ENCODE data around the gene AFAP1.

The AFAP1 gene

GRCh38 chr4:7761312-7761711 is 178.3 kb downstream of the AFAP1 start:
- 0 out of 2 replicates have a peak overlapping the region, but pooled peaks have one; percentile 1 for H3K27ac ChIP-seq
- no peak for DNase-seq (ENCODE audit: low spot score)
- ChIA-PET CTCF (interaction anchor here (0.5 to 0.6 kb wide), 2 partner anchors 409 to 575 kb away, joined by 3 to 4 read pairs; no protein-coding TSS in a partner anchor), POLR2A (ENCODE audit: low non-redundant PET) (no interaction called here)
- no peak for TF ChIP-seq CTCF (conservative IDR thresholded peaks at IDR 0.05; ENCODE audit: low read depth)

GRCh38 chr4:7760706-7761105 is 179.0 kb downstream of the AFAP1 start:
- no peak for DNase-seq (ENCODE audit: low spot score)
- no peak for TF ChIP-seq CTCF (conservative IDR thresholded peaks at IDR 0.05; ENCODE audit: low read depth)
- peak overlapping the region; percentile 29 for H3K27ac ChIP-seq
- ChIA-PET CTCF (no interaction called here), POLR2A (ENCODE audit: low non-redundant PET) (no interaction called here)

GRCh38 chr4:7760228-7760627 is 179.4 kb downstream of the AFAP1 start:
- CTCF ChIA-PET, result no interaction called here
- POLR2A ChIA-PET (ENCODE audit: low non-redundant PET), result no interaction called here
- no peak for TF ChIP-seq CTCF (conservative IDR thresholded peaks at IDR 0.05; ENCODE audit: low read depth)
- no peak for DNase-seq (ENCODE audit: low spot score)
- H3K27ac ChIP-seq, result peak overlapping the region; percentile 29

GRCh38 chr4:7759635-7760034 is 180.0 kb downstream of the AFAP1 start:
- no peak for TF ChIP-seq CTCF (conservative IDR thresholded peaks at IDR 0.05; ENCODE audit: low read depth)
- no peak for DNase-seq (ENCODE audit: low spot score)
- ChIA-PET POLR2A (ENCODE audit: low non-redundant PET) (no interaction called here), CTCF (no interaction called here)
- H3K27ac ChIP-seq, result peak overlapping the region; percentile 29; the same call in 1 of the 2 replicates

GRCh38 chr4:7759216-7759615 is 180.4 kb downstream of the AFAP1 start:
- POLR2A ChIA-PET (ENCODE audit: low non-redundant PET), result no interaction called here
- DNase-seq (ENCODE audit: low spot score), result no peak
- H3K27ac ChIP-seq, result no peak overlapping the region
- TF ChIP-seq CTCF (conservative IDR thresholded peaks at IDR 0.05; ENCODE audit: low read depth), result no peak
- CTCF ChIA-PET, result no interaction called here

- ChIA-PET CTCF (no interaction called here), POLR2A (ENCODE audit: low non-redundant PET) (no interaction called here)
- H3K27ac ChIP-seq, result no peak overlapping the region
- no peak for DNase-seq (ENCODE audit: low spot score)
- TF ChIP-seq CTCF (conservative IDR thresholded peaks at IDR 0.05; ENCODE audit: low read depth), result no peak
Observed at GRCh38 chr4:7758476-7758875, 181.2 kb downstream of the AFAP1 start.

All from RWPE1 (cell line).